ENCODE data around the gene RAB11FIP4. TPM values are rescaled to one million over a fixed set of nuclear protein-coding genes. Genes with fewer than 3 reads are reported as not detected.

Gene RAB11FIP4
- polyA plus RNA-seq, 1 donor: 16.3 TPM

DNA sequence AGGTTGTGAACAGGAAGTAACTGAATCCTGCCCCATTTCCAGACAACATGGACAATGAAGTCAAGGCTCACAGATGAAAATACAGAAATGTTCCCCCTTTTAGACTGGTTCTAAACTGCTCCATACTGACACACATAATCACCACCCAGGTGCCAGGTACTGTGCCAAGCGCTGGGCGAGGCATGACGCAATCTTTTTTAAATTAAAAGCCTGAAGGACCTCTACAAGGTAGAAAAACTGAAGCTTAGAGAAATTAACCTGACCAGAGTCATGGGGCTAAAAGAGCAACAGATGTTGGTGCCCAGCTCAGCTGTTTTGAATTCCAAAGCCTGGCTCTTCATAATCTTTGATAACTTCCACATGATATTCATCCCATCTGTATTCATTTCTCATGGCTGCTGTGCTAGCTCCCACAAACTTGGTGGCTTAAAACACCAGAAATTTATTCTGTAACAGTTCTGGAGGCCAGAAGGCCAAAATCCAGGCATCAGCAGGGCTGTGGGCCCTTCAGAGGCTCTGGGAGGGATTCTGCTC is 4.9 kb upstream of the RAB11FIP4 start:
- no peak for DNase-seq

- no peak for DNase-seq
Measured at GRCh38 chr17:31387438-31387837, 4.0 kb upstream of the RAB11FIP4 start.

DNA sequence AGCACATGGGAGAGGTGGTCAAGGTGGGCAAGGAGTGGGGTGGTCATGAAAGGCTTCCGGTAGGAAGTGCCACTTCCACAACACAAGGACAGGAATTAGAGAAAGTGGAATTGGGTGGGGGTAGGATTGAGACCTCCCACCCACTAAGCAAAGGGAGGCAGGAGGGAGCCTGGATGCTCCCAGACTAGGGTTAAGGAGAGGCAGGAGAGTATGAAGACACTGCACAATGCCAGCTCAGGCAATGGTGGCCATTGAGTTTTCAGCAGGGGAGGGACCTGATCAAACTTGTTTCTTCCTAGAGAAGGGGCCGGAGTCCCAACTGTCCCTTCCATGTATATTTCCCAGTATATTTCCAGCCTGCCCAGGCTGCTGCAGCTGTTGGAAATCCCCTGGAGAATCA is 3.1 kb upstream of the RAB11FIP4 start:
- DNase-seq: no peak

DNA sequence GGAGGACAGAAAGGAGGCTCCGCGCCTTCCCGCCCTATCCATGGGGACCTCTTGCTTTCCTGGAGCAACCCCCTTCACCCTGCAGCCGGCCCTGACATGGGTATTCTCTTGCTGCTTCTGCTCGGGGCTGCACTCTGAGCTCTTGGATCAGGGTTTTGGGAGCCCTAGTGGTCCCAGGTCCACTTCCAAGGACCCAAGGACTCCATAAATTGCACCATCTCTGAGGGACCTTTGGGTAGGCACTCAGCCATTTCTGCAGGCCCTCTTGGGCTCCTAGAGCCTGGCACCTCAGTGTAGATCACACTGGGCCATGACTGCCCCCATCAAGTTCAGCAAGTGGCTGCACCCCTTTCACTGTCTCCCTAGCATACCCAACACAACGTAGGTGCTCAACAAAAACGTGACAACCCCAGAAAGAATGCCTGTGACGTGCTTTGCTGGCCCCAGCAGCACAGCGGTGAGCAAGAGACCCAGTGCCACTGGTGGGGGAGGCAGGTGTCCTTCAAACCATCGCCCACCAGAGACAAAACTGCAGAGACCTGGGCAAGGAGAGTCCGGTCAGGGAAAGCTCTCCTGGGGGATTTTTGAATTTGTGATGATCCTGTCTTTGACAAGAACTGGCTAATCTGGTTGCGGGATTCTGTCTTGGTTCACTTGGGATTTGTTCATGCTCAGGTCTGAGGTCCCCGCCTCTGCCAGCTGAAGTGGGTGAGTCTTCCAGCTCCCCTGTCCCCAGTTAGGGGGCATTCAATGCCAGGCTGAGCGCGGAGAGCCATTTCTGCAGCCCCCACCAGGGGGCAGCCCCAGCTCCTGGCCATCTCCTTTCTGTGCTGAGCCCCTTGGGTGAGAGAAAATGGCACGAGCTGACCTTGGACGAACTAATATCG is 2.5 kb upstream of the RAB11FIP4 start:
- no peak for DNase-seq

GRCh38 chr17:31389657-31390381 is 1.7 kb upstream of the RAB11FIP4 start:
- no peak for DNase-seq

- no peak for DNase-seq
Measured at GRCh38 chr17:31390426-31390747, 1.1 kb upstream of the RAB11FIP4 start.

DNA sequence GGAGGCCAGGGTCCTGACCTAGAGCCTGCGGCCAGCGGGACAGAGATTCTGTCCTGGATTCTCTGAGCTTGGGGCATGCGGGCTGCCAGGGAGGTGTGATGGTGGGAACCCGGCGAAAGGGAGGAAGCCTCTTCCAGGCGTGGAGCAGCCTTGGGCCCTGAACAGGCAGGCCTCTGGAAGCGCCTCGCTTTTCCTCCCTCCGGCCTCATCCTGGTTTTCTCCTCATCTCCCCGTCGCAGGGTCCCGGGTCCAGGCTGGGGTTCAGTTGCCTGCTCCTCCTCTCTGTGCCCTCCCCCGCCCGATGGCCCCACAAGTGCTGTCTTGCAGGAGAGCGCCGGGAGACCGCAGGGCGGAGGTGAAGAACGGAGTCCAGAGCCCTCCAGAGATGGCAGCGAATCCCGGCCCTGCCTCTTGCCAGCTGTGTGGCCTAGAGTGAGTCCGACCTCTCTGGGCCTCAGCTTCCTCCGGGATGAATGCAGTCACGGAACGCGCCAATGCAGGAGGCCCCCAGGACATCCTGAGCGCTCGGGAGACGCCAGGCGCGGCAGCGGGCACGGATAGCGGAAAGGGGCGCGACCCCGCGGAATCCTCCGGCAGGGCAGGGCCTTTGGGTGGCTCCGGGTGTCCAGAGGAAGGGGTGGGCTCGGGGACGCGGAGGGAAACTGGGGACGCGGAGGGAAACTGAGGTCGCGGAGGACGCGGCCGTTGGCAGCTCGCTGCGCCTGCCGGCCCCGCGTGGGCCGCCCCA is 553 bp upstream of the RAB11FIP4 start:
- DNase-seq: no peak

- no peak for DNase-seq
Measured at GRCh38 chr17:31392002-31392855, 754 bp downstream of the RAB11FIP4 start.

GRCh38 chr17:31392856-31393748 is 1.6 kb downstream of the RAB11FIP4 start:
- no peak for DNase-seq

DNA sequence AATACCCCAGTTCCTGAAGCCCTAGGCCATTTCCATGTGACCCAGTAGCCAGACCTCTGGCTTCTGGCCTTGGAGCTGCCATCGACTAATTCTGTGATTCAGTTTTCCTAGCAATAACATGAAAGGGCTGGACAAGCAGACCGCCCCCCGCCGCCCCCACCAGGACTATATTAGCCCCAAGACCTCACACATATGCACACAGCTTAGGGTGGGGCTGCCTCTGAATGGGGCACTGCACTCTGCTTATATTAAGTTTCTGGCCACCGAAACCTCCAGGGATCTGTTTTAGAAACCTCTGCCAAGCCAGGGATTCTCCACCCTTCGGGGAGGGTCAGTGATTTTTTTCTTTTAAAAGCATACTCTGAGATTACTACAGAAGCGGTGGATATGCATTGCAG is 2.3 kb downstream of the RAB11FIP4 start:
- no peak for DNase-seq

- peak; percentile 90 for DNase-seq
Measured at GRCh38 chr17:31394544-31394943, 3.1 kb downstream of the RAB11FIP4 start.

DNA sequence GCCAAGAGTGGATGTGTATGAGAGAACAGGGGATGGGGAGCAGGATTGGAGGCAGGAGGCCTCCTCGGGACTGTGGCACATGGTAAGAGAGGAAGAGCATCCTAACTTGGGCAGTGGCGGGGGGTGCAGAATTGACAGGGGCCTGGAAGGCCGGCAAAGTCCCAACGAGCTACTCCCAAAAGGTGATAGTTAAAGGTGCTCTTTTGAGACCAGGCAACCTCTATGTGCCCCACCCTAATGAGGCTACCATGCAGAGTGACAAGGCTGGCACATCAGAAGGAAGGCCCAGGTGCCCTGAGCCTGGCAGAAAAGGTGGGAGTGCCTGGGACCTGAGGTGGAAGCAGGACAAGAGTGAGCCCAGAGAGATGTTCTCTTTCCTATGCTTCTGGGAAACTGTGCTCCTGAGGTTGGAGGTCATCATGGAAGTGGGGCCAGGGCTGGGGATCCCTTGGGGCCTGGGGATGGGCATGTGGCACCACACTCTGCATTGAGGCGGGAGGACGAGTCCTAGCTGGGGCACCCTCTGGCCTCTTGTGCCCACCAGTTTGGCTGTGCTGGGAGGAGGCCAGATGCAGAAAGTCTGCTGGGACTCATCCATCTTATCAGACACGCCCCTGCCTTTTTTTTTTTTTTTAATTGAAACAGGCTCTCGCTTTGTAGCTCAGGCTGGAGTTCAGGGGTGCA is 5.9 kb downstream of the RAB11FIP4 start:
- DNase-seq: no peak

DNA sequence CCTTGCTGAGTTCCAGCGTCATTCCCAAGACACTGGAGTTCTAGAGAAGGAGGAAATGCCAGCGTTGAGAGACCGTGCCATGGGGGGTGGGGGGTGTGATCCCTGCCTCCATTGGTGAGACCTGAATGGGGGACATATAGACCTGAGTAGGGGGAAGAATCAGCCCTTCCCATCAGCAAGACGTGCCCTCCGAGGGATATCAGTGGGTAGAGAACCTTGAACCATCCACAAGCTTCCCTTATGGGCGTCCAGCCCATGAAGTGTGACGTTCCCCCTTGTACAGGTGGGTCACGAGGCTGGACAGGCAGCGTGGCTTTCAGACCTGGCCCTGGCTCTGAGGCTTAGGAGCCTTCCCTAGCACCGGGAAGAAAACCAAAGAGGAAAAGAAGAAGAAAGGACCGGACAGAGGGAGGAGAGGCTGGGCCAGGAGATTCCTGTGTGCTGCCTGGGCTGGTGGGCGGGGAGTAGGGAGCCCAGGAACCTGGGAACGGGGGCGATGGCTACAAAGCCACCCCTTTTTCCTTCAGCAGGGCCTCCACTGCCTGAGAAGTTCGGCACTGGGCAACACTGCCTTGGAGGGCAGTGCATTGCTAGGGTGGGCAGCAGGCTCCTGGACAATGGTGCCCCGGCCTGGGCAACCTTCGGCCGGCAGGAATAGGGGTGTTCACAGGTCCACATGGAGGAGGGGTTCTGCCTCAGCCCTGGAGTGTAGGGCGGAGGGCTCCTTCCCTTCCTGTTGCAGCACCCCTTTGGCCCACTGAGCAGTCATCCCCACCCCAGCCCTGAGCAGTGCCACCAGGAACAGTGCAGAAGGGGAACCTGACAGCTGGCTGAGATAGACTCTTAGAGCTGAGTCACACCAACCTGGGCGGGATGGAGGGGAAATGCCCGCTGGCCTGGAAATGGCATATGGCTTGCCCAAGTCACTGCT is 7.2 kb downstream of the RAB11FIP4 start:
- no peak for DNase-seq

DNA sequence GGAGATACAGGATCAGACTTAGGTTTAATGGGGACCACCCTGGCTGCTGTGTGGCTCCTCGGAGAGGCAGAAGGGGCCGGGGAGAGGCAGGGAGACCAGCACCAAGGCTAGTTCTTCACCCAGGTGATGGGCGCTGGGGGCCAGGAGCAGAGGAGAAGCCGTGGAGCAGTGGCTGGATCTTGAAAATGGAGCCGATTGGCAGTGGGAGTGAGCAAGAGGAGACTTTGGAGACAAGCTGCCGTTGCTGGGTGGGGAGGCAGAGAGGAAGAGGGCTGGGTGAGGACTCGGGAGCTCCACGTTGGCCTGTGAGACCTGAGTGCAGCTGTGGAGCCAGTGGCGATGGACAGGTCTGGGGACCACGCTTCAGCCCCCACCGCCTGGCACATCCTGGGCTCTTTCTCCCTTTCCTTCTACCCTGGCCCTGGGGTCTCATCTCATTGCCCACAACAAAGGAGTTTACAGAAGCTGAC is 9.0 kb downstream of the RAB11FIP4 start:
- DNase-seq: no peak

DNA sequence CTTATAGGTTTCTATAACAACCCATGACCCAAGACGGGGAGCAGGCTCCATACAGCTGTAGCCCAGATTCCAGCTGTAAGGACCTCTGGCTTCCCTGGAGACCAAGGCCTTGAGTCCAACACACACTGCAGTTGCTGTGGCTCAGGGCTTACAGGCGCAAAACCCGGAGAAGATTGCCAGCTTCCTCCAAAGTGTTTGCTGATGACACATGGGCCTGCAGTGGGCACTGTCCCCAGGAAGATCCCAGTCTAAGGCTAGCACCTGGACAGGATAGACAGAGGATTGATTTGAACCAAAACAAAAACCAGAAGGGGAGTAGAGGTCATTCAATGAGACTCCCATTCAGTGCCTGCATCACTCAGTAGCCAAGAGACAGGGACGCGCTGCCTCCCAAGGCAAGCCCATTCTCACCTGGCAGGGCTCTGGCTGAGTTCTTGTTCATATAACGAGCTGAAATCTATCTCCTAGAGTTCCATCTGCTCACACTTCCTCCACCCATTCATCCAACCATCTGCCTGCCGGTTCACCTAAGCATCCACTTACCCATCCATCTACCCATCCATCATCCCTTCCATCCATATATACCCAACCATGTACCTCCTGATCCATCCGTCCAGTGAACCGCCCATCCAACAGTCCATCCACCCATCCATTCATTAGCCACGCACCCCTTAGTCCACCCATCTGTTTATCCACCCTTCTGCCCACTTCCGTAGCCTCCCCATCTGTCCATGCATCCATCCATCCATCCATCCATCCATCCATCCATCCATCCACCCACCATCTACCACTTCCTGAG is 10.2 kb downstream of the RAB11FIP4 start:
- no peak for DNase-seq

DNA sequence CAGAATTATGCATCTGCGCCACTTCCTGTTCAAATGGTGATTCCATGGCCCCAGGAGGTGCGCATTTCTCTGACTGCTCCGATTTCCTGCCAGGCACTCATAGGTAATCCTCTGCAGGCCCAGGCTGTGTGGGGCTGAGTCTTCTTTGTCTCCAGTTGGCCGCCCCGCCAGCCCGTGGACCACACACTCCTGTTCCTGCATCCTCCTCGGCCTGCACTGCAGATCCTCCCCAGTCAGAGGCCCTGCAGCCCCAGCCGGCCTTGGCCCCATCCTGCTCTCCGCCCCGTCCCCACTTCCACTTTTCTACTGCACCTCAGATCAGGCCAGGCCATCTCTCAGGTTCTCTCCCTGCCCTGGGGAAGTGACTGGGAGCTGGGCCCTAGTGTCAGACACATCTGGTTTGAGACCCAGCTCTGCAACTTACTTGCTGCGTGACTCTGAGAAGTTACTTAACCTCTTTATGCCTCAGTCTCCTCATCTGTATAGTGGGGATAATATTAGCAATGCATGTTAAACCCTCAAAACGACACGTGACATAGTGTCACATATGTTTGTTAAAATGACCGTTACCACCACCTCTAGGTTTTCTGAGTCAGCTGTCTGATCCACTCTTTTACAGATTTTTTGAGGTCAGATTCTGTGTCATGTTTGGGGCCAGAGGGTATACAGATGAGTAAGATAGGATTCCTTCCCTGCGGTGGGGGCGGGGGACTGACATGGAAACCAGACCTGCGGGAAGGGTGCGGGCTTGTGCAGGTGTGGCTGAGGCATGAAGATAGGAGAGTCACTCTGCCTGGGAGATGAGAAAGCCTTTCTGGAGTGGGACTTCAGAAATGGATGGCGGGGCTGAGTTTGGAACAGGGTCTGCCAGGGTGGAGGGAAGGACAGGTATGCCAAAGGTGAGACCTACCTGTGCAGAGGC is 12.8 kb downstream of the RAB11FIP4 start:
- no peak for DNase-seq

All from left kidney (tissue), 2 donors.